Spleen (tissue), 7 donors: ENCODE results near the gene CCDC88C.

Experiments used
- CTCF ChIP-seq, 11 experiments: fragments of 200-600 bp in 7 of 11; fragments of 450-650 bp in 4 of 11; sonication (generic) in 4 of 11; IDR thresholded peaks in 8 of 11; conservative IDR thresholded peaks in 3 of 11; 1 replicate in 7 of 11; 2 replicates in 4 of 11; pipeline versions ENCODE4 v1.4.0 to v1.8.0; 2016 to 2021; ENCODE audit warnings: antibody characterized with exemption in 11 of 11, inconsistent platforms in 4 of 11, mild to moderate bottlenecking in 1 of 11
- POLR2A ChIP-seq, 3 donors: fragments of 450-650 bp; IDR thresholded peaks; one replicate each; pipeline ENCODE4 v1.5.1; 2017; ENCODE audit warnings: antibody characterized with exemption in 3 of 3, mild to moderate bottlenecking in 1 of 3
- donor health status: DM: no; HTN: no; CAD: no; lungs with moderate emphysema.
- donor health status: DM: no; HTN: no; CAD: no.
- donor health status: DM: no; HTN: no; CAD: no.

- TF ChIP-seq CTCF (IDR thresholded peaks at IDR 0.05 in 8 of 11, conservative IDR thresholded peaks at IDR 0.05 in 3 of 11) (no peak), POLR2A (IDR thresholded peaks at IDR 0.05) (no peak)
Measured at GRCh38 chr14:91238085-91238484, 179.5 kb downstream of the CCDC88C start.
